ENCODE measurements around the gene KMO.

Gene KMO

DNA sequence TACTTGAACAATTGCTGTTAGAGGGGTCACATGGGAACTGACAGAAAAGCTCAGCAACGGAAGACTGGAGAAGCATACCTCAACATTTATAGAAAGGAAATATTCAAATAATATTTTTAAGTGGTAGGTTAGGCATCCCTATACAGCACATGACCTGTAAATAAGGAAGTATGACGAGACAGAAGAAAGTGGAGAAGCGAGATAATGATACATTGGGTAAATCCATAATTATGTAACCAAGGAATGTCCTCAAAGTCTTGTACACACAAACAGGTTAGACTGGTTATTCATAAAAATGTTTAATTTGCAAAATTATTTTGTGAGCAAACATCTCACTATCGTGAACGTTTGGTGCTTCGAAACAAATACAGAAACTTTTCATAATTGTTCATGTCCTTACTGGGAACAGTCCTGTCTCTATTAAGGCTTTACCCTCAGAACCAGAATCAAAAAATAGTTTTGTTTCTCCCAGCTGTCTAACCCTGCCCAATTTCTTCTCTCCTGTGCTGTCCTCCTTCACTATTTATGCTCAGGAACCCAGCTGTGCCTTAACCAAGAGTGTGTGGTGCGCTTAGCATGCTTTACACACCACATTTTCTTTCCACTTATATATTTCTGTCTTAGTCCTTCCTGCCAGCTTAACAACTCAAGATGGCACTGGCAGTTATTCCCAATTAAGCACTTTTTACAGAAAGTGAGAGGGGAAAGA, 10.2 kb downstream of the KMO start:
- DNase-seq: no peak

DNA sequence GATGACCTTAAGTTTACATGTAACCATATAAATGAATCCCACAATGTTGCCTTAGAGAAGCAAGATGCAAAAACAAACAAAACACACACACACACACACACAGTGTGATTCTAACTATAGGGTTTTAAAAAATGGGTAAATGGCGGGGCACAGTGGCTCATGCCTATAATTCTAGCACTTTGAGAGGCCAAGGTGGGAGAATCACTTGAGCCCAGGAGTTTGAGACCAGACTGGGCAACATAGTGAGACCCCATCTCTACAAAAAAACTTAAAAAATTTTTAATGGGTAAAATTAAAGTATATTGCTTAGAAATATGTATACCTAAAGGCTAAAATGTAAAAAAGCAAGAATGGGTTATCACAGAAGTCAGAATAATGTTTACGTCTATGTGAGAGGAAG, 15.8 kb downstream of the KMO start:
- no peak for DNase-seq

DNA sequence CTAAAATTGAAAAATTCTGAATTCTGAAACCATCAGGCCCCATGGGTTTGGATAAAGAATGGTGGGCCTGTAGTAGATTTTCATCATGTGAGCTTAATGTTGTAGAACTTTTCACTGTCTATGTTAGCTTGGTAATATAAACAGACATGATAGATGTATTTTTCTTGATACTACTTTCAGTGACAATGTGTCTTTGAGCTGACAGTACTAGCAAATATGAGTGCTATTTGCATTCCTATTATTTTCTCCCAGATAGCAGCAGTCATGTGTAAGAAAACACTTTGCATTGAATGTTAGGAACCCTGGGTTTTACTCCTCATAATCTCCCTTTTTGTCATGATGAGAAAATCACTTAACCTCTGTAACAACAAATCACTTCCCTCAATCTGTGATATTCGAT, 18.1 kb downstream of the KMO start:
- DNase-seq: no peak

DNA sequence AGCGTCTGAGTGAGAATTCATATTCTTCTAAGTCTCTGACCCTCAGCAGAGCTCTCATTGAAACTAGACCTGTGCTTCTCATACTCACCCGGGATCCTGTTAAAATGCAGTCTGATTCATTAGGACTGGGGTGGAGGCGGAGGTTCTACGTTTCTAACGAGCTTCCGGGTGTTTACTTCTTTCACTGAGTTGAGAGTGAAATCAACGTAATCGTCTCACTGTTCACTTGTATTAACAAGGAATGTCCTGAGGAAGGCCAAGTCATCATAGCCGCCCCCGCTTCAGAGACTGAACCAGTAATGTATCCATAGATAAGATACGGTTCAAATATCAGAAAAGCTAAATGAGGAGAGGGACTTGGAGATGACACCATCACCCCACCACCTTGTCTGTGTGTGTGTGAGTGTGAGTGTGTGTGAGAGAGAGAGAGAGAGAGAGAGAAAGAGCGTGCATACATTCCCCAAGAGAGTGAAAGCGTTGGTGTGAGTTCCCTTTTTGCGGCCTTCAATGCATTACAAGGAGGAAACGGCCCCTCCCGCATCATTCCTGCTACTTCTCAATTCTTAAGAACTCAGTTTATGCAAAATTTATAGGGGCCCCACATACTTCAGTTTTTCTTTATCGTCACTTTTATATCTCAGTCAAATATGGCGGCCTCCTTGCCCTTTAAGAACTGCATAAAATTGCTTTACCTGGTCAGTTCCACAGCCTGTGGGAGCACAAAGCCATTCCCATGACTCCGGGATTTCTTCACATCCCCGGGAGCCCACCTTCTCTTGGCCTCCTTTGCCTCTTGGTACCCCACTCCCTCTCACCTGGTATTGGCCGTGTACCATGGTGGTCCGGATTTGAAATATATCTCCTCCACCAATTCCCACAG, 19.8 kb downstream of the KMO start:
- DNase-seq: no peak

DNA sequence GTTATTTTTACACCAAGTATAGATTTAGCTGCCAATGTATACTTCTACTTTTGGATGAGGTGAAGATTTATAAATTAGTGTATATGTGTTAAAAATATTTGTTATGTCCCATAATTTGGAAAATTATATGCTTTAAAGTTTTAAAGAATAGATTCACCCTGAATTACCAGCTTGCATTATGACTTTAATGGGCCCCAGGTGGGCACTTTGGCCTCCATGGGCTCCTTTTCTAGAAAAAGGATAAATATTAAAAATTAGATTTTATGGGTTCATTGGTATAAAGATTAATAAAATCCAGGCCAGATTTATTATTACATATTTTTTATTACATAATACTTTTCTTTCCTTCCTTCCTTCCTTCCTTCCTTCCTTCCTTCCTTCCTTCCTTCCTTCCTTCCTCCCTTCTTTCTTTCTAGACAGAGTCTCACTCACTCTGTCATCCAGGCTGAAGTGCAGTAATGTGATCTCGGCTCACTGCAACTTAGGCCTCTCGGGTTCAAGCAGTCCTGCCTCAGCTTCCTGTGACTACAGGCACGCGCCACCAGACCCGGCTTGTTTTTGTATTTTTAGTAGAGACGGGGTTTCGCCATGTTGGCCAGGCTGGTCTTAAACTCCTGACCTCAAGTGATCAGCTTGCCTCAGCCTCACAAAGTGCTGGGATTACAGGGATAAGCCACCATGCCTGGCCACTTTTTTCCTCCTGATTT, 21.9 kb downstream of the KMO start:
- no peak for DNase-seq

DNA sequence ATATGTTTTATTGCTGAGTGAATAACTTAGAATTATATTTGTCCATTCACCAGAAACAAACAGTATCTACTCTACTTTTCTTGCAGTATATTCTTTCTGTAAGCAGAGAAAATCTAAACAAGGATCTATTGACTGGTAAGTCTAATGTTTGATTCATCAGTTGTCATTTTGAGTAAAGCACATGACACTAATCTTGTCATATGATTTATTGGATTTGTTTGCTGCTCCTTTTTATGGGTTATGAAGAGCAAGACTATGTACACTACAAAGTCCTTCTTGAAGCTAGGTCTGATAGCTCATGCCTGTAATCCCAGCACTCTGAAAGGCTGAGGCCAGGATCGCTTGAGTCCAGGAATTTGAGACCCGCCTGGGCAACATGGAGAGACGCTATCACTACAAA, 23.3 kb downstream of the KMO start:
- no peak for DNase-seq

DNA sequence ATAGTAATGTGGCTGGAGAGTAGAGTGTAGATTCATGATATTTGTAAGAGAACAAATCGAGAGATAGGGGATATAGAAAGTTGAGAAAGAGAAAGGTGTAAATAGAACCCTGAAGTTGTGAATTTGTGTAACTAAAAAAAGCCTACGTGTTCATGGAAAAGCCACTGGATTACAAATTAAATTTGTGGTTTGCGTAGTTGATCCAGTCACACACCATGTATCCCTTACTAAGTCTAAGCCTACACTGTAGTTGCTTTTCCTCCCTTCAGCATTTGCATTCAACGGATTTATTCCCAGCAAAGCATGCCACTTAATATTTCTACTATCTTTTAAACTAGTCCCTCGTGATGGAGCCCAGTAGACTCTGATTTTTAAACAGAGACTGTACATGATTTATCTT, 24.9 kb downstream of the KMO start:
- no peak for DNase-seq

DNA sequence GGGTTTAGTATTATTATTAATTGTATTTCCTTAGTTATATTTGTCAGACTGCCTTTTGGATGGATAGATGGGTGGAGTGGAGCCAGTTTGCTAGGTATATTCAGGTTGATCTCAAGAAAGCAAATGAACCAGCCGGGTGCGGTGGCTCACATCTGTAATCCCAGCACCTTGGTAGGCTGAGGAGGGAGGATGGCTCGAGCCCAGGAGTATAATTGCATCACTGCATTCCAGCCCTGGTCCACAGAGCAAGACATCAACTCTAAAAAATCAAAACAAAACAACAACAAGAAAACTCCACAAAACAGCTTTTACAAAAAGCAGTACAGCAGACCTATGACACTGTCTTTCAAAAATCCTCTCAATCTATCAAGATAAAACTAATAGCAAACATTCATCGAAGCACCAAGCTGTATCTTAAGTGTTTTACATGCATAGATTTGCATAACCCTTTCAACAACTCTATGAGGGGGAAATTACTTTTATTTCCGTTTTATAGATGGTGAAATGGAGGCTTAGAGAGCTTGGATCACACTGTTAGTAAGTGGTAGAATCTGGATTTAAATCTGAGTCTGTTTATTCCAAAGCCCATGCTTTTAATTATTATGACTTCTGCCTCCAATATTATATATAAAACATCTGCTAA, 25.5 kb downstream of the KMO start:
- no peak for DNase-seq

DNA sequence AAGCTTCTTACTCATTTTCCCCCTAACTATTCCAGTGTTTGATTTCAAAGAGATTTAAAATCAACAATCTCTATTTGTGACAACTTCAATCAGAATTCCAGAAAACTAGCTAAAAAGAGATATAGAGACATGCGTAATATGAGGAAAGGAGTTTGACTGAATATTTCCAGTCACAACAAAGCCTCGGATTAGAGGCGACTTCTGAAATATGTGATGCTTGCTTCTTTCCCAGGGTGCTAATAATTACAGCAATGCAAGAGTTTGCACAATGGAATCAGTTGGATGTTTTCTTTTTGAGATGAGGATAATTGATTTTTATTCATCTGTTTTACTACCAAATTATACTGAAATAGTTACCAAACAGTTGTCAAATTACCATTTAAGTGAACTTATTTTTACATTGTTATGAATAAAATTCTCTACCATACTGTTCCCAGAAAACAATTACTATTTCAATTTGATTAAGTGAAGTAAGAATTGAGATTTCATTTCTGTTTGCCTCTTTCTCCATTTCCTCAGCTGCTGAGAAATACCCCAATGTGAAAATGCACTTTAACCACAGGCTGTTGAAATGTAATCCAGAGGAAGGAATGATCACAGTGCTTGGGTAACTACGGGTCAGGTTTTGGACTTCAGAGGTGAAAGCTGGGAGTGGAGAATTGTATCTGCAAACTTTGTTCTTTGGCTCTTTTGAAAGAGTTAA, 28.1 kb downstream of the KMO start:
- no peak for DNase-seq

DNA sequence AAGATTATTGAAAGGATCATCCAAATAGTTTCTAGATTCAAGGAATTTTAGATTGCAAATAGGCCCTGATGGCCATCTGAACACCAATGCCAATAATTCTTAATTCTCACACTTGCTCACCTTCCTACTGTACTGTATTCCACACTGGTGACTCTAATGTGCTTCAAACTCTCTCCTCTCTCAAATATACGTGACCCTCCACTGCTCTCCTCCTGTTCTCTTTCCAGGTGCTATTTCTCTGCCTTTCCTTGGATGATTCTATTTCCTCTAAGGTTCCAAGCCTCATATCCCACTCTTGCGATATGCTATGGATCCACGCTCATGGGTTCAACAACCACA, 28.6 kb downstream of the KMO start:
- DNase-seq: no peak

DNA sequence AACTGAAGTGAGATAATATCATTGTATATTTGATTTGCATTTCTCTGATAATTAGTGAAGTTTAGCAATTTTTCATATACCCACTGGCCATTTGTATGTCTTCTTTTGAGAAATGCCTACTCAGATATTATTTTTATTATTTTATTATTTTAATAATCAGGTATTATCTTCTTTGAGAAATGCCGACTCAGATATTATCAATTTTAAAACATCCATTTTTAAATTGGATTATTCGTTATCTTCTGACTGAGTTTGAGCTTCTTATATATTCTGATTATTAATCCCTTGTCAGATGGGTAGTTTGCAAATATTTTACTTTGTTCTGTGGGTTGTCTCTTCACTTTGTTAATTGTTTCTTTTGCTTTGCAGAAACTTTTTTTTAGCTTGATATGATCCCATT, 37.7 kb downstream of the KMO start:
- DNase-seq: no peak

DNA sequence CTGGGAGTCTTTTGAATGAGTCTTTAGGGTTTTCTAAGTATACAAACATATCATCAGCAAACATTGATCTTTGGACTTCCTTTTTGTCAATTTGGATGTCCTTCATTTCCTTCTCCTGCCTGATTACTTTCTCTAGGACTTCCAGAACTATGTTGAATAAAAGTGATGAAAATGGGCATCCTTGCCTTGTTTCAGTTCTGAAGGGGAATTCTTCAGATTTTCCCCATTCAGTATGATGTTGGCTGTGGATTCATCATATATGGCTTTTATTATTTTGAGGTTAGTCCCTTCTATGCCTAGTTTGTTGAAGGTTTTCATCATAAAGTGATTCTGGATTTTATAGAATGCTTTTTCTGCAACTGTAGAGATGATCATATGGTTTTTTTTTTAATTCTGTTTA, 42.0 kb downstream of the KMO start:
- DNase-seq: no peak

DNA sequence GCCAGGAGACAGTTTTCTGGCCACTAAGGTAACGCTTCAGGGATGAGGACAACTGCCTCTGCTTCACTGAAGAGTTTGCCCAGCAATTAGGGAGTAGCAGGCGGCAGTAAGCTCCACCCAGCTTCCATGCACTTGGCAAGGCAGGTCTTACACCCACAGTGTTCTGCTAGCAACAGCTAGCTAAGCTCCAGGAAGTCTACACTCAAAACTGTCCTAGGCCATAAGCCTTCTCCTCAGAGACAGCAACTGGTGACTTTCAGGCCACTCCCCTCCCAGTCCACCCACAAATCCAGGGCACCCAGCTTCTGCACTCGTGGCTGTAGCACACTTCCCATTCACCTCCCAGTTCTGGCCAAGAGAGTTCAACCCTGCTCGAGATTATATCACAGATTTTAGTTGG, 47.3 kb downstream of the KMO start:
- no peak for DNase-seq

DNA sequence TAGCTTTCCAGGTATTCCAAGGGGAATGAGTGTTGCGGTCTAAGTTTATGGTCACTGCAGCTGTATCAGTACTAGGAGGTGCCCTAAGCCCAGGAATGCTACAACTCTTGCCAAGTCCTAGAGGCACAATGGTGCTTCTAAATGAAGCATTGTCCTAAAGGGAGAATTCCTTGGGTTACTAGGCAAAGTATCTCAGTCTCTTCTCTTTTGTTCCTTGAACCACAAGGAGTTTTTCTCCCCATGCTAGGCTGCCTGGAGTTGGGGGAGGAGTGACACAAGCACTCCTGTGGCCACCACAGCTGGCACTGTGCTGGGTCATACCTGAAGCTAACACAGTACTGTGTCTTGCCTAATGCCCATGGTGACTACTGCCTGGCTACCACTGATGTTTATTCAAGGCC, 50.7 kb downstream of the KMO start:
- DNase-seq: no peak

DNA sequence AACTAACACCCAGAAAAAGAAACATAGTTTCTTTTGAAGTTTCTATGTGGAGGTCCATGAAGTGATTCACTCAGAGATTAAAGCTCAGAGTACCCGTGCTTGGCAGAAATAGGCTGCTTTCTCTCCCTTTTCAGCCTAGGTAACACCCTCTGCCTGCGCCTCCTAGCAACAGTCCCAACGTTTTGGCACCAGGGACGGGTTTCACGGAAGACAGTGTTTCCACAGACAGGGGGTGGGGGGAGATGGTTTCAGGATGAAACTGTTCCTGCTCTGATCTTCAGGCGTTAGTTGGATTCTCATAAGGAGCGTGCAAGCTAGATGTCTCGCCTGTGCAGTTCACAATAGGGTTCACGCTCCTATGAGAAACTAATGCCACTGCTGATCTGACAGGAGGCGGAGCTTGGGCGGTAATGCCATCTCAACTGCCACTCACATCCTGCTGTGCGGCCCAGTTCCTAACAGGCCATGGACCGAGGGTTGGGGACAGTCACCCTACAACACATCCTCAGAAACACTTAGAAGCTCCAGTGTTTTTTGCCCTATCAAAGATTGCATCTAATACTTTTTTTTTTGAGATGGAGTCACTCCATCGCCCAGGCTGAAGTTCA, 54.8 kb downstream of the KMO start:
- no peak for DNase-seq

DNA sequence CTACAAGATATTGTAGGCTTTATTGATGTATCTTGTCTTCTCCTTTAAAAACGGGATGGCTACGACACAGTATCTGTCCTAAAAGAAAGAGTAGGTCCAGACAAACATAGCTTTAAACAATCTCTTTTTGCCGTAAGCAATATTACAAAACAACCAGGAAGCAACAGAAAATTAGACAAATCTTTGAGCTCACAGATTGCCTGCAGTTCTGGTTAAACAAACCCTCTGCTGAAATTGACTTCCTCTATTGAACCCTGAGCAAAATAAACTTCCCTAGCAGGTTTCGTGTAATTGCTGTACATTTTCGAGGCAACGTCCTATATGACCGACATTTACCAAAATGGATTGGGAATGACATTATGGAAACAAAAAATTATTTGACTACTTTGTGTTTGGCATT, 57.3 kb downstream of the KMO start:
- DNase-seq: no peak

DNA sequence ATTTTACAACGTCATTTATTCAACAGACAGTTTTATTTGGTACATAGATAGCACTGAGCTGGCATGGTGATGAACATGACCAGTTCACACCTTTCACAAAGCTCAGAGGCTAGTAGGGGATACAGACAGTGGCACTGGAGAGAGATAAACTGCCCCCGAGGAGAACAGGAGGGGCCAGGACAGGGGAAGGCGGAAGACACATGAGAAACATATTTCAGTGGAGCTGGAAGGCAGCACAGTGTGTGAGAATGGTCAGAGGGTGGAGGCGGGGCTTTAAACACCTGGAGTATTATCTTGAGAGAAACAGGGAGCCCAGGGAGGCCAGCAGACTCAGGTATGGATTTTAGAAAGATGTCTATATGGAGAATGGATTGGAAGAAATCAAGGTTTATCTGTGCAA, 58.5 kb downstream of the KMO start:
- DNase-seq: no peak

DNA sequence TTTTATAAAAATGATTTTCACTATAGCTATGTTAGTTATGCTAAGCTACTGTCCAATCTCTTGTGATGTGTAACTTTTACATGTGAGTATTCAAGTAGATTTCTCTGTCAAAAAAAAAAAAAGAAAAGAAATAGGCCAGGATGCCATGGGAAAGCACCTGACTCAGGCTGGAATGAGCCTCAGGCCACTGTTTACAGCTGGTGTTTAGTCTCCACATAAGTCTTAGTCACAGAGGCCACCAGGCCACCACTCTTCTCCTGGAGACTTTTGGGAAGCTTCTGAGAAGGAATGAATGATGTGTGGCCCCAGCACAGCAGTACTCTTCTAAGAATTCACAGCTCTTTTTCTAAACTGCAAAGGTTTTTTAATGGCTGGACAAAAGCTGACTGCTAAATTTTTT, 59.1 kb downstream of the KMO start:
- DNase-seq: no peak

DNA sequence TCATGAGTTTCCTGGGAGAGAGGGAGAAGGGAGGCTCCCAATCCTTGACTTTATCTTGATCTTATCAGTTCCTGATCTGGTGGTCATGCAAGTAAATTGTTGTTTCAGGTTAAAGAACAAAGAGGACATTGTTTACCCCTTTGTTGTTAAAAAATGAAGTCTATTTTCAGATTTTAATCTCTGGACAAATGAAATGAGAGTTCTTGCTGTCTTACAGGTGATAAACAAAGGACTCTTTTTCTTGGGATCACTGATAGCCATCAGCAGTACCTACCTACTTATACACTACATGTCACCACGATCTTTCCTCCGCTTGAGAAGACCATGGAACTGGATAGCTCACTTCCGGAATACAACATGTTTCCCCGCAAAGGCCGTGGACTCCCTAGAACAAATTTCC, 59.6 kb downstream of the KMO start:
- DNase-seq: no peak

DNA sequence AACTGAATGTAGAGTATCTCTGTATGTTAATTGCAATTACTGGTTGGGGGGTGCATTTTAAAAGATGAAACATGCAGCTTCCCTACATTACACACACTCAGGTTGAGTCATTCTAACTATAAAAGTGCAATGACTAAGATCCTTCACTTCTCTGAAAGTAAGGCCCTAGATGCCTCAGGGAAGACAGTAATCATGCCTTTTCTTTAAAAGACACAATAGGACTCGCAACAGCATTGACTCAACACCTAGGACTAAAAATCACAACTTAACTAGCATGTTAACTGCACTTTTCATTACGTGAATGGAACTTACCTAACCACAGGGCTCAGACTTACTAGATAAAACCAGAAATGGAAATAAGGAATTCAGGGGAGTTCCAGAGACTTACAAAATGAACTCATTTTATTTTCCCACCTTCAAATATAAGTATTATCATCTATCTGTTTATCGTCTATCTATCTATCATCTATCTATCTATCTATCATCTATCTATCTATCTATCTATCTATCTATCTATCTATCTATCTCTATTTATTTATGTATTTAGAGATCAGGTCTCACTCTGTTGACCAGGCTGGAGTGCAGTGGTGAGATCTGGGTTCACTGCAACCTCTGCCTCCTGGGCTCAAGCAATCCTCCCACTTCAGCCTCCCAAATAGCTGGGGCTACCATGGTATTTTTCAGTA, 60.2 kb downstream of the KMO start:
- DNase-seq: no peak

DNA sequence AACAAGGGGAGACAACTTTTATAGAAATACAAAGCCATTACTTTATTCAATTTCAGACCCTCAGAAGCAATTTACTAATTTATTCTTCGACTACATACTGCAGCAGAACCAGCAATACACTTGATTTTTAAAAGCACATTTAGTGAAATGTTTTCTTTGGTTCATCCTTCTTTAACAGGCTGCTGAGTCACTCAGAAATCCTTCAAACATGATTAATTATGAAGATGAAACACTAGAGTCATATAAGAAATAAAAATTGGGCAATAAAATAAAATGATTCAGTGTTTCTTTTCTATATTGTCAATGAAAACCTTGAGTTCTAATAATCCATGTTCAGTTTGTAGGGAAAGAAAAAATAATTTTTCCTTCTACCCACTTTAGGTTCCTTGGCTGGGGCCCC, 61.0 kb downstream of the KMO start:
- no peak for DNase-seq

DNA sequence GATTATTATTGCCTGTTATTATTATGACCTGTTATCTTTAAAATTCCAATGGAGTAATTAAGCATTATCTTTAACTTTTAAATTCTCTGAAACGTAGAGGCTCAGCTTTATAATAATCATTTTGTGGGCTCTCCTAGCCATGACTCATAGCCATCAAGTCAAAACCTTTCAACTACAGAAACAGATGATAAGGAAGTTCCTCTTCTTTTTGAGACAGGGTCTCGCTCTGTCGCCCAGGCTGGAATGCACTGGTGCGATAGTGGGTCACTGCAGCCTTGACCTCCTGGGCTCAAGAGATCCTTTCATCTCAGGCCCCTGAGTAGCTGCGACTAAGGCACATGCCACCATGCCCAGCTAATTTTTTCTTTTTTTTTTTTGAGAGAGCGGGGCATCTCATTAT, 64.5 kb downstream of the KMO start:
- no peak for DNase-seq

Data from activated gamma-delta T cell treated with Interleukin-2 at 50 U/mL for 16 hours (primary cell).